Karpas-422 (cell line): Measurements from ENCODE around the gene BICD1. TPM values are rescaled to one million over a fixed set of nuclear protein-coding genes. Genes with fewer than 3 reads are reported as not detected.
"Not testable (repeated sequence)": the region's sequence is repeated elsewhere in the genome, so short reads cannot be mapped to it uniquely, and the experiment has no call there.

ENCODE experiments used
- DNase-seq: peaks from one replicate; pipeline ENCODE4 v3.0.0-alpha.2; 2015
- H2AFZ ChIP-seq: fragments of 200-600 bp; sonication (generic); 2 replicates; pipeline ENCODE4 v1.6.1; 2014; ENCODE audit warnings: antibody characterized with exemption, low read length, mixed read lengths
- H3K27ac ChIP-seq: fragments of 200-600 bp; sonication (generic); 2 replicates; pipeline ENCODE4 v1.5.1; 2014; ENCODE audit warnings: mild to moderate bottlenecking, low read length, moderate library complexity
- H3K27me3 ChIP-seq: fragments of 200-600 bp; sonication (generic); 2 replicates; pipeline ENCODE4 v1.6.1; 2014; ENCODE audit warnings: low read length, mixed read lengths
- H3K36me3 ChIP-seq: fragments of 200-600 bp; sonication (generic); 2 replicates; pipeline ENCODE4 v1.6.1; 2014; ENCODE audit warnings: low read length, mixed read lengths; ENCODE audit not compliant: insufficient read depth
- H3K4me1 ChIP-seq: fragments of 200-600 bp; sonication (generic); 2 replicates; pipeline ENCODE4 v1.6.1; 2014; ENCODE audit warnings: mild to moderate bottlenecking, low read length, mixed read lengths
- H3K4me2 ChIP-seq: fragments of 200-600 bp; sonication (generic); 2 replicates; pipeline ENCODE4 v1.6.1; 2014; ENCODE audit warnings: low read length, low read depth, mild to moderate bottlenecking; ENCODE audit not compliant: poor library complexity, severe bottlenecking
- H3K4me3 ChIP-seq: fragments of 200-600 bp; sonication (generic); 2 replicates; pipeline ENCODE4 v1.5.1; 2014; ENCODE audit warnings: mild to moderate bottlenecking, antibody characterized with exemption, low read length, mixed read lengths
- H3K79me2 ChIP-seq: fragments of 200-600 bp; sonication (generic); 2 replicates; pipeline ENCODE4 v1.6.1; 2014; ENCODE audit warnings: mild to moderate bottlenecking, low read length, mixed read lengths
- H3K9ac ChIP-seq: fragments of 200-600 bp; sonication (generic); 2 replicates; pipeline ENCODE4 v1.6.0; 2014; ENCODE audit warnings: low read length
- H3K9me2 ChIP-seq: fragments of 200-600 bp; sonication (generic), shearing (Covaris generic); replicated peaks from 2 replicates; pipeline ENCODE4 v1.6.0; 2014; ENCODE audit warnings: mild to moderate bottlenecking, low read length, moderate library complexity; ENCODE audit not compliant: insufficient read depth
- H3K9me3 ChIP-seq: fragments of 300-700, 200-600 bp; sonication (generic); 2 replicates; pipeline ENCODE4 v1.6.1; 2014; ENCODE audit warnings: low read length, mixed read lengths
- H4K20me1 ChIP-seq: fragments of 200-600 bp; sonication (generic); 2 replicates; pipeline ENCODE4 v1.6.1; 2014; ENCODE audit warnings: mild to moderate bottlenecking, antibody characterized with exemption, low read length, low read depth; ENCODE audit not compliant: insufficient read depth
- total RNA-seq: library from RNA; depleted of rRNA; stranded (reverse); fragments of >200 nt; shearing (Covaris generic); gene quantifications from 2 replicates; pipeline ENCODE4 v1.2.3, GENCODE V29; 2014; ENCODE audit warnings: low replicate concordance

BICD1 gene
- total RNA-seq, 1 experiment from 2014 or later, result 55.7 TPM

DNA sequence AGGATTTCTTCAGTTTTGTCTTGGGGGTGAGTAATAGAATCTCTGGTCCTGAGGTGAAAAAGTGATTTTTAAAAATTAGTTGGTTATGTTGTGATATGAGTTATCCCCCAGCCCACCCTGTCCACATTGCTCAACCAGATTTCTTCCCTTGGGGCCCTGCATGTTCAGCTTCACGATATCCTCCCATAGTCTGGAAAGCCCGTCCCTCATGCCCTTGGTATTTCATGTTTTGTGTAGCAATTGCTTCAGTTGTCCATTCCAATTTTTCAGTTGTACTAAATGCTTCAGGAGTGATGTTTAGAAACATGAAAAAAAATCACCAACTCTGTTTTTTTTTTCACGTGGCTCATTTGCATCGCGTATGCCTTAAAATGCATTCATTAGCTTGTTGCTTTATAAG is 17.5 kb upstream of the BICD1 start:
- H3K79me2 ChIP-seq, result no peaks in the 10 kb centered on the region

DNA sequence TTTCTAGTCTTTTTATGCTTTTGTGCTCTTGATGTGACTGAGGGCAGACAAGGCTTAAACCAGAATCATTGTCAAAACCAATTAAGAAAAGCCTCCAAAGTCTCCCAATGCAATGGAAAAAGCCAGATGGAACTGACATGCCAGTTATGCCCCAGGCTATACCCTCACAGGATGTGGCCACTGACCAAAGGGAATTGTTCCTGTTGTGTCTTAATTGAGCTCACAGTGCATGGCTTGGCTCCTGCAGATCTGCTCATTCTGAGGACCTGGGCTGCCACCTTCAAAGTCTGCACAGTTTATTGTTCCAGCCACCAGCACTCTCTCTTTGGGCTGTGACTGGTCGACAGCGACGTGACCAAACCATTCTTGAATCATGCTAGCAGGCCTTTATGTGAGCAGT is 17.1 kb upstream of the BICD1 start:
- H3K36me3 ChIP-seq, result no peaks in the 10 kb centered on the region
- no peak overlapping the region for H3K9ac ChIP-seq
- no peaks in the 10 kb centered on the region for H3K9me3 ChIP-seq
- no peak overlapping the region for H3K27ac ChIP-seq
- H3K4me3 ChIP-seq, result no peak overlapping the region
- H2AFZ ChIP-seq, result no peak overlapping the region
- H3K79me2 ChIP-seq, result no peaks in the 10 kb centered on the region
- no peak for DNase-seq
- H3K27me3 ChIP-seq, result no peaks in the 10 kb centered on the region
- no peak overlapping the region for H3K4me2 ChIP-seq
- H3K4me1 ChIP-seq, result no peaks in the 10 kb centered on the region; the same call in 1 of the 2 replicates
- no peaks in the 10 kb centered on the region for H4K20me1 ChIP-seq
- H3K9me2 ChIP-seq, result no peaks in the 10 kb centered on the region

More for the DNA sequence above, 17.5 kb upstream of the BICD1 start:
- H3K4me1 ChIP-seq, result no peaks in the 10 kb centered on the region; the same call in 1 of the 2 replicates
- H2AFZ ChIP-seq, result no peak overlapping the region
- no peaks in the 10 kb centered on the region for H3K27me3 ChIP-seq
- H3K36me3 ChIP-seq, result no peaks in the 10 kb centered on the region
- no peak overlapping the region for H3K27ac ChIP-seq
- H3K9ac ChIP-seq, result no peak overlapping the region
- H4K20me1 ChIP-seq, result no peaks in the 10 kb centered on the region
- H3K9me2 ChIP-seq, result no peaks in the 10 kb centered on the region
- H3K4me2 ChIP-seq, result no peak overlapping the region
- H3K4me3 ChIP-seq, result no peak overlapping the region
- DNase-seq, result no peak
- H3K9me3 ChIP-seq, result no peaks in the 10 kb centered on the region

DNA sequence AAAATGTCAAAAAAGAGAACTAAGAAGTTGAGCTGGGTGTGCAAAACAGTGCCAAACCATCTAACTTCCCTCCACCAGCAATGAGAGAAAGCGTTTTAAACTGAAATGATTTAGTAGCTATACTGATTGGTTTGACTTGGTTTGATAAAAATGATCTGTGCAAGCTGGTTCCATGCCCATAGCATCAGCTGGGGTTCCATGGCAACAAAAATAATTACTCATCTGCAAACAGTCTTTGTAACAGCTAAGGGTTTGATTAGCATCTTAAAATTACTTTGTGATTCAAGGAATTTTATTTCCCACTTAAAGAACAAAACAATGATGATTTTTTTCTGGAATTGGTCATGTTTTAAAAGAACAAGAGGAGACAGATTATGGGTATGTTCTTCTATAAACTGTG is 15.0 kb upstream of the BICD1 start:
- Histone ChIP-seq H4K20me1 (no peaks in the 10 kb centered on the region), H3K79me2 (no peaks in the 10 kb centered on the region), H3K9me3 (no peaks in the 10 kb centered on the region), H3K36me3 (no peaks in the 10 kb centered on the region), H3K27ac (no peak overlapping the region), H3K4me2 (no peak overlapping the region), H3K4me3 (no peak overlapping the region), H3K4me1 (no peaks in the 10 kb centered on the region), H3K27me3 (no peaks in the 10 kb centered on the region), H3K9me2 (no peaks in the 10 kb centered on the region), H3K9ac (no peak overlapping the region), H2AFZ (no peak overlapping the region)
- DNase-seq, result no peak

- DNase-seq, result no peak
- H3K4me1 ChIP-seq, result no peaks in the 10 kb centered on the region
- no peak overlapping the region for H2AFZ ChIP-seq
- no peak overlapping the region for H3K4me2 ChIP-seq
- no peak overlapping the region for H3K9ac ChIP-seq
- H3K9me2 ChIP-seq, result no peaks in the 10 kb centered on the region
- H4K20me1 ChIP-seq, result no peaks in the 10 kb centered on the region
- no peaks in the 10 kb centered on the region for H3K9me3 ChIP-seq
- H3K27ac ChIP-seq, result no peak overlapping the region
- H3K79me2 ChIP-seq, result no peaks in the 10 kb centered on the region
- no peaks in the 10 kb centered on the region for H3K36me3 ChIP-seq
- H3K4me3 ChIP-seq, result no peak overlapping the region
- H3K27me3 ChIP-seq, result no peaks in the 10 kb centered on the region
Observed at GRCh38 chr12:32098112-32098511, 8.5 kb upstream of the BICD1 start.

- H4K20me1 ChIP-seq, H3K27ac ChIP-seq, H3K9me2 ChIP-seq, H3K4me2 ChIP-seq, H2AFZ ChIP-seq, DNase-seq, H3K9me3 ChIP-seq, H3K9ac ChIP-seq, H3K36me3 ChIP-seq, H3K4me1 ChIP-seq, H3K79me2 ChIP-seq, H3K4me3 ChIP-seq, H3K27me3 ChIP-seq: not testable (repeated sequence)
Observed at GRCh38 chr12:32099275-32099674, 7.4 kb upstream of the BICD1 start.

DNA sequence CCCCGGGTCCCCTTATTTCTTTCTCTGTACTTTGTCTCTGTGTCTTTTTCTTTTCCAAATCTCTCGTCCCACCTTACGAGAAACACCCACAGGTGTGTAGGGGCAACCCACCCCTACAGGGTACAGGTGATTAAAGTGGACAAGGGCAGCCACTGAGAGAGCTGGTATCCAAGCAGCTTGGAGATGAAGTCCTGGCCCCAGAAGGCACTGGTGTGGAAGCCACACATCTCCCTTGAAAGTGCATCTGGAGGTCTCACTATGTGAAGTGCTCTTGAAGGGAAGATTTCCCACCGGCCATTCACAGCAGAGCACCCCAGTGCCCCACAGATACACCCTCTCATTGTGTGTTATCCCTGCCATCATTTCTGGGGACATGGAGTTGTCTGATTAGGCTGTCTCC is 6.3 kb upstream of the BICD1 start:
- Histone ChIP-seq H3K36me3 (no peaks in the 10 kb centered on the region), H3K9ac (no peak overlapping the region), H3K9me3 (no peaks in the 10 kb centered on the region), H3K27ac (no peak overlapping the region), H3K4me1 (no peaks in the 10 kb centered on the region), H2AFZ (no peak overlapping the region), H3K4me3 (no peak overlapping the region), H4K20me1 (no peaks in the 10 kb centered on the region), H3K27me3 (no peaks in the 10 kb centered on the region), H3K9me2 (no peaks in the 10 kb centered on the region), H3K4me2 (no peak overlapping the region), H3K79me2 (no peaks in the 10 kb centered on the region)
- DNase-seq, result peak; percentile 29

GRCh38 chr12:32100888-32101287 is 5.8 kb upstream of the BICD1 start:
- peaks cover 3% of the 10 kb centered on the region for H3K4me1 ChIP-seq
- no peaks in the 10 kb centered on the region for H3K9me3 ChIP-seq
- no peak overlapping the region for H3K4me3 ChIP-seq
- no peak overlapping the region for H3K9ac ChIP-seq
- no peak overlapping the region for H3K27ac ChIP-seq
- no peak overlapping the region for H3K4me2 ChIP-seq
- H4K20me1 ChIP-seq, result no peaks in the 10 kb centered on the region
- no peaks in the 10 kb centered on the region for H3K27me3 ChIP-seq
- DNase-seq, result peak; percentile 31
- no peaks in the 10 kb centered on the region for H3K79me2 ChIP-seq
- no peaks in the 10 kb centered on the region for H3K9me2 ChIP-seq
- H2AFZ ChIP-seq, result no peak overlapping the region
- H3K36me3 ChIP-seq, result no peaks in the 10 kb centered on the region

DNA sequence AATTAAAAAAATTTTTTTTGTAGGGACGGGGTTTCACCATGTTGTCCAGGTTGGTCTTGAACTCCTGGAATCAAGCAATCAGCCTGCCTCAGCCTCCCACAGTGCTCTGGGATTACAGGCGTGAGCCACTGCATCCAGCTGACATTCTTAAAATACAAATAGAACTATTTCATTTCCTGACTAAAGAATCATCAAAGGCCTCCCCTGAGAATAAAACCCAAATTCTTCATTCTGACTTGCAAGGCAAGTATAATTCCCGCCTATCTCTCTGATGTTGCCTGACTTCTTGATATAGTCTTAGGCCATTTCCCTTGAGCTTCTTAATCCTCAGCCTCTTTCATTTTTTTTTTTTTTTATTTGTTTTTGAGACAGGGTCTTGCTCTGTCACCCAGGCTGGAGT is 4.4 kb upstream of the BICD1 start:
- H3K36me3 ChIP-seq, result no peaks in the 10 kb centered on the region
- no peaks in the 10 kb centered on the region for H3K9me2 ChIP-seq
- no peaks in the 10 kb centered on the region for H3K9me3 ChIP-seq
- no peak overlapping the region for H3K4me2 ChIP-seq
- H4K20me1 ChIP-seq, result no peaks in the 10 kb centered on the region
- H3K27me3 ChIP-seq, result no peaks in the 10 kb centered on the region
- no peak overlapping the region for H2AFZ ChIP-seq
- H3K4me3 ChIP-seq, result no peak overlapping the region
- no peak overlapping the region for H3K27ac ChIP-seq
- peaks cover 7% of the 10 kb centered on the region for H3K4me1 ChIP-seq
- no peak overlapping the region for H3K9ac ChIP-seq
- peak; percentile 36 for DNase-seq
- H3K79me2 ChIP-seq, result peaks cover 7% of the 10 kb centered on the region
